Large intestine (tissue), 3 donors: ENCODE results near the gene UFC1. TPM values are rescaled to one million over a fixed set of nuclear protein-coding genes. Genes with fewer than 3 reads are reported as not detected.

Experiments used
- DNase-seq, 2 donors: peaks; one replicate each; pipeline versions ENCODE4 v3.0.0 to v3.0.0-alpha.2; 2013
- H3K27ac ChIP-seq: one replicate; pipeline ENCODE4 v1.5.1; 2013; ENCODE audit warnings: low read length
- H3K27me3 ChIP-seq: 2 replicates; pipeline ENCODE4 v1.6.1; 2013; ENCODE audit warnings: low read length; ENCODE audit not compliant: control insufficient read depth, insufficient read depth
- H3K36me3 ChIP-seq: 2 replicates; pipeline ENCODE4 v1.6.1; 2013; ENCODE audit warnings: low read length; ENCODE audit not compliant: control insufficient read depth, insufficient read depth
- H3K4me1 ChIP-seq: one replicate; pipeline ENCODE4 v1.6.1; 2013; ENCODE audit warnings: low read length; ENCODE audit not compliant: control insufficient read depth, insufficient read depth
- H3K4me3 ChIP-seq: one replicate; pipeline ENCODE4 v1.5.1; 2013; ENCODE audit warnings: low read length
- H3K9me3 ChIP-seq: one replicate; pipeline ENCODE4 v1.6.1; 2013; ENCODE audit warnings: mild to moderate bottlenecking, low read depth, low read length, moderate library complexity; ENCODE audit not compliant: control insufficient read depth
- WGBS: methylation state at CpG from one replicate; pipeline ENCODE4 v1.1.5; 2013; ENCODE audit warnings: low lambda C conversion rate; ENCODE audit not compliant: insufficient coverage; 5-methylcytosine and 5-hydroxymethylcytosine counted together
- polyA plus RNA-seq: library from polyadenylated mRNA; unstranded; fragments of 120-200 nt; gene quantifications from one replicate; pipeline ENCODE4 v1.2.1, GENCODE V29; 2013

Gene UFC1
- polyA plus RNA-seq, 1 donor, result 135 TPM

DNA sequence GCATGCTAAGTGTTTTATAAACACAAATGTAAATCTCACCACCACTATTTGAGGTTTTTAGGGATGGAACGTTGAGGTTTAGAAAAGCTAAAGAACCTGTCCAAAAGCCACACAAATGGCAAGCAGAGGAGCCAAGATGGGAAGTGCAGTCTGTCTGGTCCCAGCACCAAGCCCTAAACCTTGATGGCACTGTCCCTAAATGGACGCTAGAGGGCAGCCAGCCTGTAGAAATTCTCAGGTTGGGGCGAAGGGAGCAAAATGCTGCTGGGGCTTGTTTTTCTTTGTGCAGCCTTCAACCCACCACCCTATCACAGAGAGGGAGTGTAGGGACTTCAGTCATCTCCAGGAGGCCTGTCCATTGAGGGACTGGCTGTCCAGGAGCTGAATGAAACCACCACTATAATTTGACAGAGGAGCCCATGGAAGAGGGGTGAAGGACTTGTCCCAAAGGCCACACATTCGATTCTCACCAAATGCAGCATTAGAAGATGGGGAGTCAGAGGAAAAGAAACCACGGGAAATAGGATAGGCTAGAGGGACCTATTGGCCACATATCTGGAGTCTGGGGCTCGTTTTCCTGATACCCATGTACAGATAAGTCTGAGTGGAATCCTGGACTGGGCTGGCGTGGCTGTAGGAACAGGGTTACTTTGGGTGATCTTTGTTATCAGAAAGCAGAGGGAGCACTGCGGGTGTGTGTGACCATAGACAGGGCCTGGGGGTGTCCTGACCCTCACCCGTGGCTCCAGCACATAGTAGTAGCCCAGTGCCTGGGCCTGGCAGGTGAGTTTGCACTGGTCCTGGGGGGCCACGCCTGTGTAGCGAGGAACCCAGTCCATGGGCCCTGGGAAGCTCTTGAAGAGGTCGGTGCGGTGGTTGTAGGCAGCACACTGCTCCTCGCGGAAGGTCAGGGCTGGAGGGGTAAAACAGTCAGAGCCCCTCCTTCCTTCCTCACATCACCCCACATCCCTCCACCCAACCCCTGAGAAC is 39.0 kb downstream of the UFC1 start:
- Histone ChIP-seq H3K4me1 (no peaks in the 10 kb centered on the region), H3K4me3 (no peak overlapping the region), H3K27me3 (peaks cover 4% of the 10 kb centered on the region), H3K27ac (no peak overlapping the region), H3K36me3 (no peaks in the 10 kb centered on the region), H3K9me3 (no peaks in the 10 kb centered on the region)
- WGBS, result 0% methylated on average over 1 of the region's 15 CpGs
- DNase-seq, result peak in 1 of 2 donors; percentile 45

- Histone ChIP-seq H3K27me3 (peaks cover 4% of the 10 kb centered on the region), H3K9me3 (no peaks in the 10 kb centered on the region), H3K4me3 (no peak overlapping the region), H3K36me3 (no peaks in the 10 kb centered on the region), H3K27ac (no peak overlapping the region), H3K4me1 (no peaks in the 10 kb centered on the region)
- DNase-seq, result no peak
- WGBS, result no CpG with 5 or more reads among the region's 21 CpGs
Observed at GRCh38 chr1:161193561-161194235, 39.9 kb downstream of the UFC1 start.

GRCh38 chr1:161195171-161195570 is 41.4 kb downstream of the UFC1 start:
- Histone ChIP-seq H3K4me3 (no peak overlapping the region), H3K36me3 (no peaks in the 10 kb centered on the region), H3K27ac (no peak overlapping the region), H3K9me3 (no peaks in the 10 kb centered on the region), H3K4me1 (peaks cover 4% of the 10 kb centered on the region), H3K27me3 (peaks cover 4% of the 10 kb centered on the region)
- no CpG with 5 or more reads among the region's 4 CpGs for WGBS
- DNase-seq, result no peak

GRCh38 chr1:161196111-161196510 is 42.3 kb downstream of the UFC1 start:
- Histone ChIP-seq H3K4me3 (no peak overlapping the region), H3K9me3 (no peaks in the 10 kb centered on the region), H3K27me3 (no peaks in the 10 kb centered on the region), H3K36me3 (no peaks in the 10 kb centered on the region), H3K27ac (no peak overlapping the region), H3K4me1 (peaks cover 7% of the 10 kb centered on the region)
- no peak for DNase-seq
- WGBS, result no CpG with 5 or more reads among the region's 7 CpGs

DNA sequence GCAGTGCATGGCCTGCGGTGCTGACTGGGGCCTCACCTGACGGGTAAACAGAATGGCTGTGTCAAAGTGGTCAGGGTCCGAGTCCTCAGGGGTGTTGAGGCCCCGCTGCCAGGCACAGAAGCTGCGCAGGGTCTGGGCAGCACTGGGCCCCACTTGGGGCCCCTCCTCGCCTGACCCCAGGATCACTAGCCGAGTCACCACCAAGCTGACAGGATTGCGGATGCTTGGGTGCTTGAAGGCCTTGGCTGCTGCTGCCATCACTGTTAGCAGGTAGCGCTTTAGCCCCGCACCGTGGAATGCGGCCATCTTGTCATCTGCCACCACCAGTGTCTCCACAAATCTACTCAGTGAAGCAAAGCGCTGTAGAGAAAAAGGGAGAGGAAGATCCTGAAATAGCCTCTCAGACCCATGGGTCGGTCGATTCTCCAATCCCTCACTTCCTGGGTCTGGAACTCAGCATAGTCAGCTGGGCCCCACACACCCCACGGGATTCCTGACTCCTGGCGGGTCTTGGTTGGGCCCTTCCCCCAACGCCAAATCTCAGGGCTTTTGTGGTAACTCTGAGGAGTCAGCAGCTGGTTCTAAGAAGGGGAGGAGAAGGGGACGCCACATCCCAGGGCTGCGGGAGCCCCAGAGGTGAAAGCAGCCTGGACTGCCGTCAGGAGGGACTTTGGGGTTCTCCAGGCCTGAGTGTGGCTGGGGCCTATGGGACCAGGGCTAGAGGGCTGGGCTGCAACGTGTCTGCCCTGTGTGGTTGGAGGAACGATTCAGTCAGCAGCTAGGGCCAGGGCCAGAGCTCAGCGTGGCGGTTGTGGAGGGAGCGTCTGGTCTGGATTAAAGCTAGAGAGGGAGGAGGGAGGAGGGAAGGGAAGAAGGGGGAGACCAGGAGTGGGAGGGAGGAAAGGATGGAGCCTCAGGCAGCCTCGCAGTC is 43.0 kb downstream of the UFC1 start:
- H3K4me1 ChIP-seq, result peaks cover 14% of the 10 kb centered on the region

GRCh38 chr1:161197560-161198193 is 43.9 kb downstream of the UFC1 start:
- H3K36me3 ChIP-seq, result no peaks in the 10 kb centered on the region
- WGBS, result 78% methylated on average over 1 of the region's 11 CpGs

More for the DNA sequence above, 43.0 kb downstream of the UFC1 start:
- Histone ChIP-seq H3K27ac (peak overlapping the region; percentile 76), H3K27me3 (no peaks in the 10 kb centered on the region), H3K4me3 (no peak overlapping the region), H3K36me3 (no peaks in the 10 kb centered on the region), H3K9me3 (no peaks in the 10 kb centered on the region)
- no peak for DNase-seq
- WGBS, result no CpG with 5 or more reads among the region's 27 CpGs

GRCh38 chr1:161198194-161198896 is 44.6 kb downstream of the UFC1 start:
- Histone ChIP-seq H3K36me3 (peaks cover under 1% of the 10 kb centered on the region), H3K4me1 (peaks cover 17% of the 10 kb centered on the region), H3K4me3 (peak overlapping the region; percentile 11), H3K9me3 (no peaks in the 10 kb centered on the region), H3K27ac (no peak overlapping the region), H3K27me3 (no peaks in the 10 kb centered on the region)
- DNase-seq, result no peak
- WGBS, result no CpG with 5 or more reads among the region's 20 CpGs

More at GRCh38 chr1:161197560-161198193, 43.9 kb downstream of the UFC1 start:
- DNase-seq, result no peak
- Histone ChIP-seq H3K9me3 (no peaks in the 10 kb centered on the region), H3K4me3 (peak overlapping the region; percentile 11), H3K27ac (peak overlapping the region; percentile 76), H3K27me3 (no peaks in the 10 kb centered on the region), H3K4me1 (peaks cover 15% of the 10 kb centered on the region)

DNA sequence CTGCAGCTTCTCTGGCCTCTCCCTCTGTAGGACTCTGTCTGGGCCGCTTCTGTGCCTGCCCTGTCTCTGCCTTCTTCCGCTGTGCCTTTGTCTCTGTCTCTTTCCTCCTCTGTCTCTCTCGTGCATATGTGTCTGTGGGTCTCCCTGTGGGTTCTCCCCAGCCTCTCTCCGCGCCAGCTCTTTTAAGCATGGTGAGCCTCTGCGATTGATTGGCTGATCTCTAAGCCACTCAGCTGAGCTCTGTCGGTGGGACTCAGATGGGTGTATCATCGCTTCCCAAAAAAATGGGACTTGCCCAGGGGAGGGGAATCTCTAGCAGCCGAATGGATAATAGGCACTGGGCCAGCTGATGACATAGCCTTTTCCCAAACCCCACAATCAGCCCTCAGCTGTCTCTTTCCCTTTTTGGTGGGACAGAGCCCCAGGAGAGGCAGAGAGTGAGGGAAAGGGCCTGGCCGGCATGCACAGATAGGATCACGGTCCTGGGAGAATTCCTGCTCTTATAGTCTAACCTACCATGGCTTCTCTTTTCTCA is 45.2 kb downstream of the UFC1 start, which contains the start of gene ADAMTS4:
Gene ADAMTS4, minus strand, starts transcription at position 158 of the 535 bp plus-strand sequence. CDS start 427 bp downstream, outside the sequence.
- H3K27me3 ChIP-seq, result no peaks in the 10 kb centered on the region
- H3K4me3 ChIP-seq, result peak within 1 kb of the TSS; percentile 11
- WGBS, result no CpG with 5 or more reads among the region's 11 CpGs
- H3K9me3 ChIP-seq, result no peaks in the 10 kb centered on the region
- DNase-seq, result peak in 1 of 2 donors; percentile 58
- peaks cover 19% of the 10 kb centered on the region for H3K4me1 ChIP-seq
- peaks cover 6% of the 10 kb centered on the region for H3K36me3 ChIP-seq
- peak within 1 kb of the TSS; percentile 92 for H3K27ac ChIP-seq
